GM12892 (cell line): Measurements from ENCODE around the gene TAF11L13.
"Not testable (repeated sequence)": the region's sequence is repeated elsewhere in the genome, so short reads cannot be mapped to it uniquely, and the experiment has no call there.

Source experiments
- POLR2A ChIP-seq: IDR thresholded peaks from 2 replicates; pipeline ENCODE4 v1.6.1; 2011; ENCODE audit warnings: low read depth, low read length, control low read depth
- POLR2AphosphoS5 ChIP-seq: IDR thresholded peaks from 2 replicates; pipeline ENCODE4 v1.6.1; 2011; ENCODE audit warnings: low read depth, low read length, control low read depth

DNA sequence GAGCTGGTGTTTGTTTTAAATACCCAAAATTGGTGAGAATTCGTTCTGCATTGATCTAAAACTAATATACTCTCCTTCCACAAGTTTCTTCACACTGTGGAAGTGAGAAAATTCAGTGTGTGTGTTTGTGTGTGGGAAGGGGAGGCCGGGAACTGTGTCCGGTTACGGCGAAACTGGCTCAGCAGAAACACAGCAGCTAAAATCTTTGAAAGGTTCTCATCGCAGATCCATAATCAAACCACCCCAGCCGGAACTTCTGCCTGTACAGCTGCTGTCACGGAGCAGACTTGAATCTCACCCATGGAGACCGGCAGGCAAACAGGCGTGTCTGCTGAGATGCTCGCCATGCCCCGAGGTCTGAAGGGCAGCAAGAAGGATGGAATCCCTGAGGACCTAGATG lies at the start of gene TAF11L13:
- TF ChIP-seq POLR2AphosphoS5, POLR2A: not testable (repeated sequence)
